ENCODE results near the gene DNAI2. TPM values are rescaled to one million over a fixed set of nuclear protein-coding genes. Genes with fewer than 3 reads are reported as not detected.

DNAI2 gene
- polyA plus RNA-seq, 1 donor from 2014 or later, result not detected

GRCh38 chr17:74245871-74246270 is 28.2 kb upstream of the DNAI2 start:
- Histone ChIP-seq H3K36me3 (ENCODE audit: insufficient read depth, low read length) (no peaks in the 10 kb centered on the region), H3K4me2 (ENCODE audit: low read length) (no peak overlapping the region), H3K27me3 (ENCODE audit: insufficient read depth, low read depth, low read length) (peaks cover 22% of the 10 kb centered on the region), H3K9ac (ENCODE audit: low read length) (no peak overlapping the region), H3K9me2 (ENCODE audit: insufficient read depth, low read length) (no peaks in the 10 kb centered on the region), H4K20me1 (ENCODE audit: insufficient read depth) (no peaks in the 10 kb centered on the region), H3K79me2 (replicated peaks; ENCODE audit: insufficient read depth, low read length) (no peaks in the 10 kb centered on the region), H3F3A (ENCODE audit: insufficient read depth, low read length, poor library complexity, severe bottlenecking) (no peaks in the 10 kb centered on the region), H3K27ac (ENCODE audit: low read length) (no peak overlapping the region), H3K4me3 (ENCODE audit: low read length) (no peak overlapping the region), H3K9me3 (ENCODE audit: low read length) (no peaks in the 10 kb centered on the region), H2AFZ (ENCODE audit: low read depth, low read length) (no peak overlapping the region)
- TF ChIP-seq POLR2AphosphoS5 (IDR thresholded peaks at IDR 0.05) (no peak), EZH2 (IDR thresholded peaks at IDR 0.05; ENCODE audit: borderline replicate concordance, insufficient read depth, low read length, poor library complexity, severe bottlenecking) (no peak), MXI1 (conservative IDR thresholded peaks at IDR 0.05; ENCODE audit: poor library complexity, severe bottlenecking) (no peak), SMC3 (conservative IDR thresholded peaks at IDR 0.05; ENCODE audit: poor library complexity) (no peak), RAD21 (conservative IDR thresholded peaks at IDR 0.05) (no peak), TAF1 (IDR thresholded peaks at IDR 0.05; ENCODE audit: low read depth) (no peak), EP300 (conservative IDR thresholded peaks at IDR 0.05; ENCODE audit: poor library complexity, severe bottlenecking) (no peak), CTCF (IDR thresholded peaks at IDR 0.05; ENCODE audit: poor library complexity, severe bottlenecking) (no peak)
- TF ChIP-seq, protein P1, sequence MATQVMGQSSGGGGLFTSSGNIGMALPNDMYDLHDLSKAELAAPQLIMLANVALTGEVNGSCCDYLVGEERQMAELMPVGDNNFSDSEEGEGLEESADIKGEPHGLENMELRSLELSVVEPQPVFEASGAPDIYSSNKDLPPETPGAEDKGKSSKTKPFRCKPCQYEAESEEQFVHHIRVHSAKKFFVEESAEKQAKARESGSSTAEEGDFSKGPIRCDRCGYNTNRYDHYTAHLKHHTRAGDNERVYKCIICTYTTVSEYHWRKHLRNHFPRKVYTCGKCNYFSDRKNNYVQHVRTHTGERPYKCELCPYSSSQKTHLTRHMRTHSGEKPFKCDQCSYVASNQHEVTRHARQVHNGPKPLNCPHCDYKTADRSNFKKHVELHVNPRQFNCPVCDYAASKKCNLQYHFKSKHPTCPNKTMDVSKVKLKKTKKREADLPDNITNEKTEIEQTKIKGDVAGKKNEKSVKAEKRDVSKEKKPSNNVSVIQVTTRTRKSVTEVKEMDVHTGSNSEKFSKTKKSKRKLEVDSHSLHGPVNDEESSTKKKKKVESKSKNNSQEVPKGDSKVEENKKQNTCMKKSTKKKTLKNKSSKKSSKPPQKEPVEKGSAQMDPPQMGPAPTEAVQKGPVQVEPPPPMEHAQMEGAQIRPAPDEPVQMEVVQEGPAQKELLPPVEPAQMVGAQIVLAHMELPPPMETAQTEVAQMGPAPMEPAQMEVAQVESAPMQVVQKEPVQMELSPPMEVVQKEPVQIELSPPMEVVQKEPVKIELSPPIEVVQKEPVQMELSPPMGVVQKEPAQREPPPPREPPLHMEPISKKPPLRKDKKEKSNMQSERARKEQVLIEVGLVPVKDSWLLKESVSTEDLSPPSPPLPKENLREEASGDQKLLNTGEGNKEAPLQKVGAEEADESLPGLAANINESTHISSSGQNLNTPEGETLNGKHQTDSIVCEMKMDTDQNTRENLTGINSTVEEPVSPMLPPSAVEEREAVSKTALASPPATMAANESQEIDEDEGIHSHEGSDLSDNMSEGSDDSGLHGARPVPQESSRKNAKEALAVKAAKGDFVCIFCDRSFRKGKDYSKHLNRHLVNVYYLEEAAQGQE (IDR thresholded peaks at IDR 0.05; ENCODE audit: borderline replicate concordance), result no peak

DNA sequence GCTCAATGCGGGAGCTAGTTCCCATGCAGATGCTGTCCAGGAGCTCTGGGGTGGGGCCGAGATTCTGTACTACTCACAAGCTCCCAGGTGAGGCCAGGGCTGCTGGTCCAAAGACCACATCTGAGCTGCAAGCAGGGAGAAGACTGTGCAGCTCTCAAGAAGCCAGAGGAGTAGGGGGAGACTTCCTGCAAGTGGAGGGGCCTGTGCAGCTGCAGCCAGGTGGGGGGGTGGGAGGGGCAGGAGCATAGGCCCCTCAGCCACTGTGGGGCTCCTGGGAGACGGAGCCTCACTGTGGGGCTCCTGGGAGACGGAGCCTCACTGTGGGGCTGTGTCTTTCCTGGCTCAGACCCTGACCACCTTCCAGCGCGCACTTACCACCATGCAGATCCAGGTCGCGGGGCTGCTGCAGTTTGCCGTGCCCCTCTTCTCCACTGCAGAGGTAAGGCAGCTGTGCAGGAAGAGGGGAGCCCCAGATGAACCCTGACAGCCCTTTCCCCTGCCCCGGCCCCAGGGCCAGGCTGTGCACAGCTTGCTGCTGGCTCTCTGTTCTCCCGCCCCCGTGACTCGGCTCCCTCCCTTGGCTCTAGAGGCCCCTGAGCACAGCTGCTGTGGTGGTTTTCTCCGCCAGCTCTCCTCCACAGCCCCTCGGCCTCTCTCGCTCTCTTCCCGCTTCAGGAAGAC is 24.3 kb upstream of the DNAI2 start:
- H3K79me2 ChIP-seq (replicated peaks; ENCODE audit: insufficient read depth, low read length), result no peaks in the 10 kb centered on the region
- no peak for TF ChIP-seq POLR2AphosphoS5 (IDR thresholded peaks at IDR 0.05)
- no peak for TF ChIP-seq MXI1 (conservative IDR thresholded peaks at IDR 0.05; ENCODE audit: poor library complexity, severe bottlenecking)
- no peak for TF ChIP-seq SMC3 (conservative IDR thresholded peaks at IDR 0.05; ENCODE audit: poor library complexity)
- no peak for TF ChIP-seq RAD21 (conservative IDR thresholded peaks at IDR 0.05)
- TF ChIP-seq, protein P1 (IDR thresholded peaks at IDR 0.05; ENCODE audit: borderline replicate concordance), result no peak
- no peak for TF ChIP-seq EP300 (conservative IDR thresholded peaks at IDR 0.05; ENCODE audit: poor library complexity, severe bottlenecking)
- no peak for TF ChIP-seq TAF1 (IDR thresholded peaks at IDR 0.05; ENCODE audit: low read depth)
- TF ChIP-seq EZH2 (IDR thresholded peaks at IDR 0.05; ENCODE audit: borderline replicate concordance, insufficient read depth, low read length, poor library complexity, severe bottlenecking), result no peak
- no peak for TF ChIP-seq CTCF (IDR thresholded peaks at IDR 0.05; ENCODE audit: poor library complexity, severe bottlenecking)
- H3K27me3 ChIP-seq (ENCODE audit: insufficient read depth, low read depth, low read length), result peaks cover 10% of the 10 kb centered on the region
- H3K9me2 ChIP-seq (ENCODE audit: insufficient read depth, low read length), result no peaks in the 10 kb centered on the region
- H2AFZ ChIP-seq (ENCODE audit: low read depth, low read length), result no peak overlapping the region
- no peaks in the 10 kb centered on the region for H3K36me3 ChIP-seq (ENCODE audit: insufficient read depth, low read length)
- no peaks in the 10 kb centered on the region for H4K20me1 ChIP-seq (ENCODE audit: insufficient read depth)
- no peak overlapping the region for H3K27ac ChIP-seq (ENCODE audit: low read length)
- H3K9ac ChIP-seq (ENCODE audit: low read length), result peak overlapping the region; percentile 27
- H3K9me3 ChIP-seq (ENCODE audit: low read length), result no peaks in the 10 kb centered on the region
- no peak overlapping the region for H3K4me3 ChIP-seq (ENCODE audit: low read length)
- no peaks in the 10 kb centered on the region for H3F3A ChIP-seq (ENCODE audit: insufficient read depth, low read length, poor library complexity, severe bottlenecking)
- no peak overlapping the region for H3K4me2 ChIP-seq (ENCODE audit: low read length)

All from neural cell (in vitro differentiated cells).